Amniotic epithelial cell (primary cell): Measurements from ENCODE around the gene MRO.
"Not testable (repeated sequence)": the region's sequence is repeated elsewhere in the genome, so short reads cannot be mapped to it uniquely, and the experiment has no call there.

Source experiments
- DNase-seq: peaks from one replicate; pipeline ENCODE4 v3.0.0-alpha.2; 2010; ENCODE audit warnings: low read depth

Gene MRO

GRCh38 chr18:50791599-50792438 lies 28.0 kb downstream of the MRO start:
- no peak for DNase-seq

- DNase-seq = no peak
Measured at GRCh38 chr18:50790948-50791347, 28.9 kb downstream of the MRO start.

GRCh38 chr18:50790241-50790640 lies 29.6 kb downstream of the MRO start:
- no peak for DNase-seq

DNA sequence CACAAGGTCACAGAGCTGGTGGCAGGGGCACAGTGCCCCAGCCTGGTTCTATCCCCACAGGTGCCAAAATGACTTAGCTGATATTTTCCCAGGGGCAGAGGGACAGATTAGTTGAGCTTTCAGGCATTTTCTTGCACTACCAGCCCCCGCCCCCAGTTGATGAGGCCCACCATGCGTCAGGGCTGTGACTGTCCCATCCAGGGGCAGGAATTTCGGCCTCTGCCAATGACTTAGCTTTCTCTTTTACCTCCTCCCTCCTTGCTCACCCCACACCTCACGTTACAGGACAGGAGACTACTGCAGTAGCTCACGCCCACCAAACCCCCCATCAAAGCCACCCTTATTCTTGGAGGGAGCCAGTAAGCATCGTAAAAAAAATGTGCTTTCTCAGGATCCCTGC lies 31.5 kb downstream of the MRO start:
- DNase-seq = no peak

- DNase-seq = peak; percentile 17
Measured at GRCh38 chr18:50786864-50787263, 33.0 kb downstream of the MRO start.

- DNase-seq = no peak
Measured at GRCh38 chr18:50783553-50783952, 36.3 kb downstream of the MRO start.

GRCh38 chr18:50779021-50779420 lies 40.8 kb downstream of the MRO start:
- DNase-seq = not testable (repeated sequence)

- no peak for DNase-seq
Measured at GRCh38 chr18:50776383-50776782, 43.4 kb downstream of the MRO start.

- DNase-seq = no peak
Measured at GRCh38 chr18:50775726-50776125, 44.1 kb downstream of the MRO start.

DNA sequence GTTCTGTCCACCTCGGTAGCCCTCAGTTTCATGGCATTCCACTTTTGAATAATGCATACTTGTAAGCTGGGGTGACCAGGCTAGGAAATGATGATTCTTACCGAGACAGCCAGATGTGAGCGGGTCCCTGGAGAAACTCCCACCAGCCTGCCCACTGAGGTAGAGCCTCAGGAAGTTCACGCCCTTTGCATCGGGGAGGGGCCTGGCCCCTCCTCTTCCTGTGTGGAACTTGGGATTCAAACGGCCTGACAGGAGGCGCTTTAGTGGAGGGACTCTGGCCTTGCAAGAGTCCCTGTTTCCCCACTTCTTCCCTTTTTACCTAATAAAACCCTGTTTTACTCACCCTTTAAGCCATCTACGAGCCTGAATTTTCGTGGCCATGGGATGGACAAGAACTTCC lies 44.6 kb downstream of the MRO start:
- no peak for DNase-seq

GRCh38 chr18:50769463-50769862 lies 50.4 kb downstream of the MRO start:
- no peak for DNase-seq

- DNase-seq = no peak
Measured at GRCh38 chr18:50757358-50757757, 62.5 kb downstream of the MRO start.

- DNase-seq = no peak
Measured at GRCh38 chr18:50754297-50754696, 65.5 kb downstream of the MRO start.

- no peak for DNase-seq
Measured at GRCh38 chr18:50753311-50753710, 66.5 kb downstream of the MRO start.

DNA sequence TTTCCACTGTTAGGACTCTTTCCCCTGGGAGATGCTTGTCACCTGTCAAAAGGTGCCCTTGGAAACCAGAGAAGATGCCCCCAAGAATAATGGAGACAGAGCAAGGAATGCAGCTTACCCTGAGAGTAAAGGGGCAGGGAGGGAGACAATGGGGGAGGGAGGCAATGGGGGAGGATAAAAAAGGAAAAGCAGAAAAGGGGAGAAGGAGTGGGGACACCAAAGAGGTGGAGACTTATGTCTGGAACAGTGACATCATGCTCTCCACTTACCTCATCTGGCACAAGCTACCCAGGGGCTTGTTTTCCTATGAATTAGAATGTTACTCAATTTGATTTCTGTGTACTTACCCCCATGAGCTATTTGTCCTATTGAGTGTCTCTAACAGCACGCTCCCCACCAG lies 67.9 kb downstream of the MRO start:
- DNase-seq = no peak

- DNase-seq = no peak
Measured at GRCh38 chr18:50751490-50751889, 68.3 kb downstream of the MRO start.

GRCh38 chr18:50750546-50750945 lies 69.3 kb downstream of the MRO start:
- no peak for DNase-seq

DNA sequence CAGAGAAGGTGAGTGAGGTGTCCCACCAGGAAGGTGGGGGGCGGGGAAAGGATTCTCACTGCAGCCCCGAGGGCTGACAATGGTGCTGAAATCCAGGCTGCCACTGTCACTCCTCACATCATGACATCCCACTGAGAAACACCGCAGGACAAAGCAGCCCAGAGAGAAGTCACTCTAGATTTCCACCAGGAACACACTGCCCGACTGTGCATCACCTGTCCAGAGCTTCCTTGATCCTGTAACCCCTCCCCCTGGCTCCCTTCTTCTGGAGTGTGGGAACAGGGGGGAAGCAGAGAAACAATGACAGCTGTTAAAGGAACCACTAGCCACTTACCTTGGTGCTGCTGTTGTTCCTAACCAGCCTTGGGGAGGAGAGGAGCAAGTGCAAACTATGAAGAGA lies 69.9 kb downstream of the MRO start:
- DNase-seq = no peak

- DNase-seq = no peak
Measured at GRCh38 chr18:50749421-50749820, 70.4 kb downstream of the MRO start.

- peak; percentile 2 for DNase-seq
Measured at GRCh38 chr18:50748243-50749229, 71.3 kb downstream of the MRO start.

GRCh38 chr18:50747849-50748242 lies 72.0 kb downstream of the MRO start:
- DNase-seq = no peak

GRCh38 chr18:50745945-50746344 lies 73.9 kb downstream of the MRO start:
- no peak for DNase-seq
